HG02884 (cell line): ENCODE measurements around the gene SOX14.

Experiments used
- ATAC-seq: cut with Tn5 transposase; IDR thresholded peaks from one replicate; pipeline ENCODE4 v1.9.1; 2021; ENCODE audit warnings: mild to moderate bottlenecking, moderate library complexity; ENCODE audit not compliant: unreplicated experiment

SOX14 gene

DNA sequence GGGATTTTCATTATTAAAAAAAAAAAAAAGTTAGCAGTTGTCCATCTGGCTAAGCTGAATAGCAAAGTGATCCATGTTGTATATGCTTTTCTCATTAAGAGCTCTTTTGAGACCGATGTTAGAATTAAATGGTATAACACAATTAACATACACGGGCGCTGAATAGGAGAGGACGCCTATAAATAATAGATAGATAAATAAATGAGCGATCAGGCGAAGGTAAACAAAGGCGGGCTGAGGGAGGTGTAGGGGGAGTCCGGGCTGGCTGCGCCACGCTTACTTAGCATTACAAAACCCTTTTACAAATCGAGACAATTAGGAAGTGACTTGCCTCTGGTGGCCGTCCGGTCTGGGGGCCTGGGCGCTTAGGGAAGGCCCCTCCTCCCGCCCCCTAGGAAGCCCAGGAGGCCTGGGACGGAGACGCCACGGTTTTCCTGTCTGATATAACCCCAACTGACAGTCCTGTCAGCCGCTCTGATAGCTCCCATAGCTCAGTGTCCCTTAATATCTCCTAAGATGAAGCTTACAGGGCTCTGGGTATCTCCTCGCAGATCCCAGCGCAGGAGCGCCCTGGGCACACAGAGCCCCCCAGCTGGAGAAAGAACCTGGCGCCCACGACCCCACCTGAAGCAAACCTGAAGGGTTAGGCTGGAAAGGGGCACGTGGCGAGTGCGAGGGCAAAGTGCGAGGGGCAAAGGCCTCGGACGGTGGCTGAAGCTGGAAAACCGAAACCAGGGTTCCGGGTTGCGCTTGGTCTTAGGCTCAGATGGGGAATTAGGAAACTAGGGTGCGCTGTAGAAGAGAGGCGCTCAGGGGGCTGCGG lies 3.6 kb downstream of the SOX14 start:
- no peak for ATAC-seq

DNA sequence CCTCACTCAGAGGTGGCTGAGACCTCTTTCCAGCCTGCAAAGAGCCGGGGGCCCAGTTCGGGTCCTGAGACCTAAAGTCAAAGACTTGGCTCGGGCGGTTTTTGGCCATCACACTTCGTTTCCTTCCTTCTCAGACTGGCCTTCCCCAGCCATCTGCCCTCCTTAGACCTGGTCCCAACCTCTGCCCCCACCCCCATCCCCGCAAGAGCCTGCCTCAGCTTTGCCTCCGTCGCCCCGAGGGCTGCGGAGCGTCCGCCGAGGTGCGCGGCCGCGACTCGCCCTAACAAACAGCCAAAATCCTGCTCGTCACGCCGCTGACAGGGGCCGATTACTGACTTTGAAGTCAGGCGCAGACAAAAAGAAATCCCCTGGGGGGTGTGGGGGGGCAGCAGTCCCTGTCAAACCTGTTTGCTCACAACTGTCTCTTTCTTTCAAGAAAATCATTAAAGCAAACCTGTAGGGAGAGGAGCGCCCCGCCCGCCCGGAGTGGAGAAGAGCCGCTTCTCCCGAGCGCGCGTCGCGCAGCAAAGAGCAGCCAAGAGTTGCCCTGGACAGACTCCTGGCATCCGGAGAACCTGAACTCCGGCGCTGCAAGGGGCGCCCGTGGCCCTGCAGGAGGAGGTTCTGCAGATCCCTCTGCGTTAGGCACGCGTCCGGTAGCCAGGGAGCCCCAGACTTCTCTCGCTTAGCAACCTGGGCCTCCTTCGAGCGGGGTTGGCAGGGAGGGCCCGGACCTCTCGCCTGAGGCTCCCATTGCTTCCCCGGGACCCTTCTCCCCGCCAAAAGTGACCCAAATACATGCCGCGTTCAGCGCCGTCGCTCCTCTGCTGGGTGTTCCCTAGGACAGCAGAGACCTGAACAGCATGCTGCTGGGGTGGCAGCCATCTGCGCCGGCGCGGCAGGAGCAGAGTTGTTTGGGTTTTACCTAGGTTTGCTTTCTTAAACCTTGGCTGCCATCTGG lies 4.5 kb downstream of the SOX14 start:
- no peak for ATAC-seq

DNA sequence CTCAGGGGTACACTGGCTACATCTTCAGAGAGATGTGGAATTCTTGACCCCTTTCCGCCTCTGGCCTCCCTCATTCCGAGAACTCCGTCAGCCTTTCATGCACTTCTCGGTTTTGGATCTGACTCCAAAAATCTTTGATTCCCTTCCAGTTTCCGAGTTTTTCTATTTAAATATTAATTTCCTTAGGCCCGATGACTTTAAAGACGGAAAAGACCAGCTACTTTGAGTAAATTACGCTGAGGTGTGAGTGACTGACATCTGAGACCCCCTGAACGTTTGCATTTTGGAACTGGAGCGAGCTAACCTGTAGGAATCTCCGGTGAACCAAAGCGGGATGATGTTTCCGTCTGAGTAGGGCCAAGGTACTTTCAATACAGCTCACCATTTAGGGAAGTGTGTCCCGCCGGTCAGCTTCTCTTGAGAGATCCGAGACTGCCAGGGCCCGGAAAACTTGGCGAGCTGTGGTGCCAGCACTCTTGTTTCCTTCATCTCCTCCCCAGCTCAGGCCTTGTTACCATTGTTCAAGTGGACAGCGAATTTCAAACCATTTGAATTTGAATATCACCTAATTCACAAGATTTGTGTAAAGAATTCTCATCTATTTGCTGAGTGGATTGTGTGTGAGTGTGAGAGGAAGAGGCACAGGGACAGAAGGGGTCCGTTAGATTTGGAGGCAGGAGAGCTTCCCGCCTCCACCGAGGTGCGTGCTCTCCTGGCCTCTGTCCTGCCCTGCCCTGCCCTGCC lies 5.4 kb downstream of the SOX14 start:
- ATAC-seq = no peak

DNA sequence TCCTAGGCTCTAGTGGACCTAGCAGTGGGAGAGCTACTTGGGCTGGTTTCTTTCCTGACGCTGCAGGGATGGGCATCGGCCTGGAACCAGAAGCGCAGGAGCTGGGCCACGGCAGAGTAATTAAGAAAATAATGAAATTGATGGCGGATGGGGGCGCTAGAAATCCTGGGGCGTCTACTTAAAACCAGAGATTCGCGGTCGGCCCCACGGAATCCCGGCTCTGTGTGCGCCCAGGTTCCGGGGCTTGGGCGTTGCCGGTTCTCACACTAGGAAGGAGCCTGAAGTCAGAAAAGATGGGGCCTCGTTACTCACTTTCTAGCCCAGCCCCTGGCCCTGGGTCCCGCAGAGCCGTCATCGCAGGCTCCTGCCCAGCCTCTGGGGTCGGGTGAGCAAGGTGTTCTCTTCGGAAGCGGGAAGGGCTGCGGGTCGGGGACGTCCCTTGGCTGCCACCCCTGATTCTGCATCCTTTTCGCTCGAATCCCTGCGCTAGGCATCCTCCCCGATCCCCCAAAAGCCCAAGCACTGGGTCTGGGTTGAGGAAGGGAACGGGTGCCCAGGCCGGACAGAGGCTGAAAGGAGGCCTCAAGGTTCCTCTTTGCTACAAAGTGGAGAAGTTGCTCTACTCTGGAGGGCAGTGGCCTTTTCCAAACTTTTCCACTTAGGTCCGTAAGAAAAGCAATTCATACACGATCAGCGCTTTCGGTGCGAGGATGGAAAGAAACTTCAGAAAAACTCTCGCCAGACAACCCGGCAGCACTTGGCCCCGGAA lies 6.1 kb downstream of the SOX14 start:
- no peak for ATAC-seq

DNA sequence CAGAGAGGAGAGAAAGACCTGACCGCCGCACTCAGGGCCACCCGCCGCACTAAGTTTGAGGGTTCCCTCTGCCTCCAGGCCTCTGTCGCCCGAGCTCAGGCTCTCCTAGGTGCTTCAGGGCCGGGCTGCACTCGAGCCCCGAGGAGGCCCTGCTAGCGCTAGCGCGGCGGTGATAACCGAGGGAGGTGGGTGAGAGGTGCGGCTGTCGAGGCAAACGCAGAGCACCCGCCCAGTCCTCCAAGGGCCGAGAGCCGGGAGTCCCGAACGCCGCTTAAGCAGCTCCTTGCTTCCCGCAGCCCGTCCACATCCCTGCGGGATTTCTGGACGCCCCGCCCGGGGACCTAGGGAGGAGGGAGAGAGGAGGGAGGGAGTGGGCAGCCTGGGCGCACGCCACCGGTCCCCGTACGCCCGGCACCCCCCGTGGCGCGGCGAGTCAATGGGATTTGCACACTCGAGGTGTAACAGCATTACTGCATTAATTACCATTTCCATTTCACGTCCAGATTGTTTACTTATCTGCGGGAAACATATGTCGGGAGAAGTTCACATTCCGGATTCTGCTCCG lies 6.8 kb downstream of the SOX14 start:
- no peak for ATAC-seq

DNA sequence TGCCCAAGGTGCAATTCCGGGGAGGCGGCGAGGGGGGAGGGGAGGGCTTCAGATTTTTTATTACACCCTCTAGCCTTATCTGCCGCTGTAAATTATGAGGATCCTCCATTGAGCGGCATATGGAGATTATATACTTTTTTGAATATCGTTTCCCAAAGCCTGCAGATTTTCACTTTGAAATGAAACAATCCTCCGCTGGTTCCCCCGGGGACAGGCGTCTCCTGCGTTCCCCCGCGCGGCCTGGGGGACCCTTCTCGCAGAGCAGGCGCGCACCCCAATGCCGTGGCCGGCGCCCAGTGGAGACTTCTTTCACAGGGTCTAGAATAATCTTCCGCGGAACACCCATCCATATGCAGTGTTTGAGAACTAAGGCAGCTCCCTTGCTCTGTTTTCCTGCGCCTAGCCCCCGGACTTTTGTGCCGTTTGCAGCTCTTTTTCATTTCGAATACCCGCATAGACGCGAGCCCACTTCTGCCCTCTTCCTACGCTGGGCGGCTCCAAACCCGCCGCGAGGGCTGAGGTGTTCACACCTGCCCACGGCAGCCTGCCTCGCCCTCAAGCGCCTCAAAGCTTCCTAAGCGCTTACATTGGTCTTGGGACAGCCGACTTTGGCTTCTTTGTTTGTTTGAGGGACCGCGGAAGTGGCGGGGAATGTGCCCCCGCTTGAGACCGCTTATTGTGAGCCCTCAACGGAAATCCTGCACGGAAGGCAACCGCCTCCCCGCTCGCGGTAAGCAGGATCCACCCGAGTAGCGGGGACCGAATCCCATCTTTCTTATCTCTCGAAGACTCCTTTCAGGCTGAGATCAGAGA lies 7.5 kb downstream of the SOX14 start:
- ATAC-seq = no peak

DNA sequence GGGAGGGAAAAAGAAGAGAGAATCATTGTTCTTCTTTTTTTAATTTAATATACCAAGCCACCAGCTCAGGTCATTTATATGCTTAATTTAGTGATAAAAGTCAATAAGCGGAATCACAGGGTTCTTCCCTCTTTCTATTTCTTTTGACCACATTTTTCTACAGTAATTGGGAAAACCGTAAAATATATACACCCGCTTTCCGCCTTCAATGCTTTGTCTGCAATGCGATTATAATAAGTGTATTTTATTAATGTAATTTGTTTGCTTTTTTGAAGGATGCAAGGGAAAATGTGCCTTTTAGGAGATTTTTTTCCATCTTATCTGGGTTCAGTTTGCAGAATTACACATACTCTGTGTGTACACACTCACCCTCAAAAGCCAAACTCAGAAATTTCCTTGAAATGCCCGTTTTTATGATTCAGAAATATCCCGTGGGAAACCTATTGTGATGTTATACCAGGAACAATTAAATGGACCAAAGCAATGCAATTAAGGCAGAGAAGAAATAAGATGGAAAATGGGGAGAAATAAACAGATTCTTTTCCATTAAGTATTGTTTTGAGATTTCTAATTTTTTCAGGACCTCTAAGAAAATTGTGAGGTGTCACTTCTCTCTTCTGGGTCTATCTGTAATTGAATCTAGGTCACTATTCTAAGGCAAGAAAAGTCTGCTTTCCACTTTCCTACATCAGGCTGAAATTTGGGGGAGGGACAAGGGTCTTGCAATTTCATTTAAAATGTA lies 8.3 kb downstream of the SOX14 start:
- ATAC-seq = no peak

DNA sequence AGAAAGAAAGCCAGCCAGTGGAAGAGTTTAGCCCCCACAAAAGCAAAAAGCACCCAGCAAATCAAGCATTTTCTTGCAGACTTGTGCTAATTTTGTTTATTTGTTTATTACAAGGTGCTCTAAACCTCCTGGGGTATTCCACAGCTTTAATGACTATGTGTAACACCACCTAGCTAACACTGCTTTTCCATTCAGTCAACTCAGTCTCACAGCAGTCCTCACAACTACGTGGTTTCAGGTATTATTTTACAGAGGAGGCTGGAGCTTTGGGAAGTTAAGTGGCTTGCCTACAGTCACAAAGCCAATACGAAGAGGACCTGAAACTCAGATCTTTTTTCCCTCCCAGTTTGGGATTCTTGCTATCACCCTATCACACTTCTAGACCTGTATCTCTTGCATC lies 14.8 kb downstream of the SOX14 start:
- ATAC-seq = no peak

DNA sequence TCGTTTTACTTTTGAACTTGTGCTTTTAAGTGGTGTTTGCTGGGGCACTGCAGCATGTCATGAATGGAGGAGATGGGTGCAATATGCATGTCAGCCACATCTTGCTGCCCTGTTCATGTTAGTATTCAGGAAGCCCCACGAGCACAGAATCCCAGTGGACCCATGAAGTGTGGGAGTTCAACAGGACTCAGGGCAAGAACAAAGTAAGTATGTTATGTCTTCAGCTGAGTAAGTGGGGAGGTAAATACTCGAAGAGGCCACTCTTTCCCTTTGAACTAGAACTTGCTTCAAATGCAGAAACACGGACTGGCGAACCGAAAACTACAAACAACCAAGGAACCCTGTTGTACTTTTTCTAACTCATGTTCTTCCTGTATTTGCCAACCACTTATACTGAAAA lies 23.4 kb downstream of the SOX14 start:
- ATAC-seq = no peak

DNA sequence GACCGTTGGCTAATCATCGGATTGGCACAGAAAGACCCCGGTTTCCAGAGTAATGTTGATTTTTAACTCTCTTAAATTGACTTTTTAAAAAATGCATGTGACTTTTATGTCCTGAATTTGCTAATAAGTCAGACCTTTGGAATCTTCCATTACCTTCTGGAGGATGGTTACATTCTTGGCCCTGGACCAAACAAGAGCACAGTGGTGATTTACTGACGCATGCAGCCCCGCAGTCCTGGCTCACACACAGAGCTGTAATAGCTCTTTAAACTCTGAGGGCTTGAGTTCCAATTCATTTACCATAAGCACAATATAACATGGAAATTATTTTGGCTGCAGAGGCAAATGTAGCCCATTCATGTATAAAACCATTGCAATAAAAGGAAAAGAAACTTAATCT lies 25.1 kb downstream of the SOX14 start:
- no peak for ATAC-seq

DNA sequence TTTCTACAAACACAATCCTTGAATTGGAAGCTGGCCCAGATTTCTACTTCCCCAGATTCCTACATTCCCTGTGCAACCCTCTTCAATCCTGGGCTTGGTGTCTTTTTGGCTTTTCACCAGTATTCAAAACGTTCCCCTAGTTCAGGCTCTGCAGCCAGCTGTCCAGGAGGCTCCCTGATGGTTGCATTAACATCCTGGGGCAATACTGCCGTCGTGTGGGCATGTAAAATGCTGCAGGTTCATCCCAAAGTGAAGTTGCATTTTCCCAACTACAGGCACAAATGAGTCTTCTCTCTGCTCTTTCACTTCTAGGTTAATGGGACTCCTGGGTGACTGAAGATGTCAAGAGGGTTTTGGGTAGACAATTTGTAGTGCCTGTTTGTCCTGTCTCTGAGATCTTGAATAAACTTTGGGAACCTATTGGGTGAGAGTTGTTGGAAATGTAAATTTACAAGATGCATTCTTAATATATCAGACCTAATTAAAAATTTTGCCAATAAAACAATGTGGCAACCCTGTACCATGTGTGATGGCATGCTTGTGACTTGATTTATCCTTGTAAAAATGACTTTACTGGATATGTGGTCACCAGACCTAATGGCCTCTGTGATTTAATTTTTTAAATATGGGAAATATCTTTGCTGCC lies 28.6 kb downstream of the SOX14 start:
- ATAC-seq = no peak

DNA sequence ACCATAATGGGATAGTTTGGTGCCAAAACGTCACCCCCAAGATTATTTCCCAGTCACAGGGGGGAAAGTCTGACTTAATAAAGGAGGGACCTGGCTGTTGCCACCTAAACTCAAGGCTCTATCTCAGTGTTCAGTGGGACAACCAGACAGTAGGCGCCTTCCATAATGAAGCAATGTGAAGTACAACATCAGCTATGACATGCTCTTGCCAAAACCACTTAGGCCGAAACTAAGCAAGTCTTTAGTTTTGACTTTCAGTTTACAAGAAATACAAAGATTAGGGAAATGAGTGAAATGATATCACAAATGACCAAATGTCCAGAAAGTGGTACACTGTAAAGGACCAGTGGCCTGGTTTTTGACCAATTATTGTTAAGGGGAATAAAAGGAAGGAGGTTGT lies 32.9 kb downstream of the SOX14 start:
- no peak for ATAC-seq

DNA sequence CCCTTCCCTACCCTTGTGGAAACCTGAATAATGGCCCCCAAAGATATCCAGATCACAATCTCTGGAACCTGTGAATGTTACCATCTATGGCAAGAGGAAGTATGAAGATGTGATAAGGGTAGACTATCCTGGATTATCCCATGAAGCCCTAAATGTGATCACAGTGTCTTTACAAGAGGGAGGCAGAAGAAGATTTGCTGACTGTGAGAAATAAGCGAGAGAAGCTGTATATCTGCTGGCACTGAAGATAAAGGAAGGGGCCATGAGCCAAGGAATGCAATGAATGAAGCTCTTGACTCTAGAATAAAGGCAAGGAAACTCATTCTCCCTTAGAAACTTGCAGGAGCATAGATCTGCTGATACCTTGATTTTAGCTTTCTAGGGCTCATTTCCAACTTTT lies 39.1 kb downstream of the SOX14 start:
- no peak for ATAC-seq

DNA sequence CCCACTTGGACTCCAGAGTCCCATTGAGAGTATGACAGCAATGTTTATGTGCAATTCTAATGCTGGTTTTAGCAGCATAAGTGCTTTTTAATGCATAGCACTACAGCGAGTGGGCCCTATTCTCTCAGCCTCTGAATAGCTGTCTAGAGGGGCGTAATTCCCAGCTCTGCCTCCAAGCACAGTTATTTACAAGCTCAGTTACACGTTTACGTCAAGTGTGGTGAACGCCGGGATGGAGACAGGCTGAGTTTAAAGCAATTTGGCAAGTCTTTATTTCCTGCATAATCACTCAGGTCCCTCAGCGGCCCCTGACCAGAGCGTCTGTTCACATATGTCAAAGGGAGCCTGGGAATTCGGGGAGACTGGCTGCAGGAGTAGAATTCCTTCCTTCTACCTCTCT lies 43.9 kb downstream of the SOX14 start:
- no peak for ATAC-seq

DNA sequence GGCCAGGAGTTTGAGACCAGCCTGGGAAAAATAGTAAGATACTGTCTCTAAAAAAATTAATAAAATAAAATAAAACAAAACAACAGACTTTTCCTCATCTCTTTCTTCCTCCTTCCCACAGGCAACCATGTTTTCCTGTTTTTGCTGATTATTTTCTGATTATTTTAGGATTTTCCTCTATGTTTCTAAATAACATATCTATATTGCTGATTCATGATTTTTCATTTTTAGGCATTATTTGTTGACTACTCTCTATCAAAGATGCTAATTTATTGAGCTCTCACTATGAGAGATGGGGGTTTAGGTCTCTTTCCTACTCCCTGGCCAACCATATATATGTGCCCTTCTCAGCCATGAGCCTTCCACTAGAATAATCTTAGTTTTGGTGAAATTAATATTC lies 45.4 kb downstream of the SOX14 start:
- no peak for ATAC-seq

DNA sequence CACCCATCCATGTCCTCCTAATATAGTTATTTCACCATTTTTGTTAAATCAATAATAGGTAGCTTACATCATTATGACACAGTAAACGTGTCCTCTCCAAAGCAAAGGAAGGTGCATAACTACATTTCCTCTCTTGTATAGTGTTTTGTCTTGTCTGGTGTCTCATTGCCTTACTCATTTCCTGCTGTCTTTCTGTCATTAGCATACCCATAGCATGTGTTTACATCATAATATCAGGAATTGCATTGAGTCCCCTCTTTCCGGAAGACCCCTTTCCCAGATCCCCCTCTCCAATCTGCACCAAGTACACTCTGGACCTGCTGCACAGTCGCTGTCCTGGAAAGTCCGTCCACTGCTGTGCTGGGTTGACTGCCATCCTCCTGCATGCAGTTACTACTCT lies 47.9 kb downstream of the SOX14 start:
- ATAC-seq = no peak

DNA sequence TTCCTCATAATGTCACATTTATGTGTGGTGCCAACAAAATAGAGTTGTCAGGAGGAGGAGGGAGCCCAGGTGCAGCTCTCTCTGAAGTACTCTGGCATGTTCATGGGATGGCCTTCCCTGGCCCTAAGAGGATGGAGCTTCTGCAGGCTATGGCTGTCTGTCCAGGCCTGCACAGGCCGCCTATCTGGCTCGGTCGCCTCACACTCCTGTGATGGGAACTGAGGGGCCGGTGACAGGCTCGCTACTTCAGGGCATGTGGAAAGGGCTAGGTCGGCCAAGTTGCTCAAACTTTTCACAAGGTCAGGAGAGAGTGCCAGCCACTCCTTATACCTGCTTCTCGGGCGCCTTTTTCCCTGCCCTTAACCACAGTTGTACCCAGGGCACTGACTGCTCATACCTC lies 51.1 kb downstream of the SOX14 start:
- ATAC-seq = no peak
